ENCODE measurements around the gene GADL1.

GADL1 gene

GRCh38 chr3:30687930-30688570, 206.4 kb downstream of the GADL1 start:
- H3K27ac ChIP-seq (replicated peaks) = no peak overlapping the region
- H3K27me3 ChIP-seq (ENCODE audit: insufficient read depth, poor library complexity, severe bottlenecking) = no peaks in the 10 kb centered on the region
- no peak for DNase-seq (ENCODE audit: low read depth in 1 of 2, low spot score in 1 of 2)
- TF ChIP-seq, protein P1, sequence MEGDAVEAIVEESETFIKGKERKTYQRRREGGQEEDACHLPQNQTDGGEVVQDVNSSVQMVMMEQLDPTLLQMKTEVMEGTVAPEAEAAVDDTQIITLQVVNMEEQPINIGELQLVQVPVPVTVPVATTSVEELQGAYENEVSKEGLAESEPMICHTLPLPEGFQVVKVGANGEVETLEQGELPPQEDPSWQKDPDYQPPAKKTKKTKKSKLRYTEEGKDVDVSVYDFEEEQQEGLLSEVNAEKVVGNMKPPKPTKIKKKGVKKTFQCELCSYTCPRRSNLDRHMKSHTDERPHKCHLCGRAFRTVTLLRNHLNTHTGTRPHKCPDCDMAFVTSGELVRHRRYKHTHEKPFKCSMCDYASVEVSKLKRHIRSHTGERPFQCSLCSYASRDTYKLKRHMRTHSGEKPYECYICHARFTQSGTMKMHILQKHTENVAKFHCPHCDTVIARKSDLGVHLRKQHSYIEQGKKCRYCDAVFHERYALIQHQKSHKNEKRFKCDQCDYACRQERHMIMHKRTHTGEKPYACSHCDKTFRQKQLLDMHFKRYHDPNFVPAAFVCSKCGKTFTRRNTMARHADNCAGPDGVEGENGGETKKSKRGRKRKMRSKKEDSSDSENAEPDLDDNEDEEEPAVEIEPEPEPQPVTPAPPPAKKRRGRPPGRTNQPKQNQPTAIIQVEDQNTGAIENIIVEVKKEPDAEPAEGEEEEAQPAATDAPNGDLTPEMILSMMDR (IDR thresholded peaks at IDR 0.05; ENCODE audit: insufficient read depth, low read length) = no peak
- TF ChIP-seq POLR2AphosphoS5 (IDR thresholded peaks at IDR 0.05; ENCODE audit: low read depth) = no peak
- TF ChIP-seq GABPA (IDR thresholded peaks at IDR 0.05; ENCODE audit: low read depth) = no peak
- no peak for TF ChIP-seq SPI1 (IDR thresholded peaks at IDR 0.05; ENCODE audit: borderline replicate concordance, low read depth)
- TF ChIP-seq, protein P2, sequence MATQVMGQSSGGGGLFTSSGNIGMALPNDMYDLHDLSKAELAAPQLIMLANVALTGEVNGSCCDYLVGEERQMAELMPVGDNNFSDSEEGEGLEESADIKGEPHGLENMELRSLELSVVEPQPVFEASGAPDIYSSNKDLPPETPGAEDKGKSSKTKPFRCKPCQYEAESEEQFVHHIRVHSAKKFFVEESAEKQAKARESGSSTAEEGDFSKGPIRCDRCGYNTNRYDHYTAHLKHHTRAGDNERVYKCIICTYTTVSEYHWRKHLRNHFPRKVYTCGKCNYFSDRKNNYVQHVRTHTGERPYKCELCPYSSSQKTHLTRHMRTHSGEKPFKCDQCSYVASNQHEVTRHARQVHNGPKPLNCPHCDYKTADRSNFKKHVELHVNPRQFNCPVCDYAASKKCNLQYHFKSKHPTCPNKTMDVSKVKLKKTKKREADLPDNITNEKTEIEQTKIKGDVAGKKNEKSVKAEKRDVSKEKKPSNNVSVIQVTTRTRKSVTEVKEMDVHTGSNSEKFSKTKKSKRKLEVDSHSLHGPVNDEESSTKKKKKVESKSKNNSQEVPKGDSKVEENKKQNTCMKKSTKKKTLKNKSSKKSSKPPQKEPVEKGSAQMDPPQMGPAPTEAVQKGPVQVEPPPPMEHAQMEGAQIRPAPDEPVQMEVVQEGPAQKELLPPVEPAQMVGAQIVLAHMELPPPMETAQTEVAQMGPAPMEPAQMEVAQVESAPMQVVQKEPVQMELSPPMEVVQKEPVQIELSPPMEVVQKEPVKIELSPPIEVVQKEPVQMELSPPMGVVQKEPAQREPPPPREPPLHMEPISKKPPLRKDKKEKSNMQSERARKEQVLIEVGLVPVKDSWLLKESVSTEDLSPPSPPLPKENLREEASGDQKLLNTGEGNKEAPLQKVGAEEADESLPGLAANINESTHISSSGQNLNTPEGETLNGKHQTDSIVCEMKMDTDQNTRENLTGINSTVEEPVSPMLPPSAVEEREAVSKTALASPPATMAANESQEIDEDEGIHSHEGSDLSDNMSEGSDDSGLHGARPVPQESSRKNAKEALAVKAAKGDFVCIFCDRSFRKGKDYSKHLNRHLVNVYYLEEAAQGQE (IDR thresholded peaks at IDR 0.05; ENCODE audit: insufficient replicate concordance, low read depth) = no peak
- no peak overlapping the region for H3K4me3 ChIP-seq (replicated peaks; ENCODE audit: insufficient read depth, low read length)

- TF ChIP-seq, protein P1 (IDR thresholded peaks at IDR 0.05; ENCODE audit: insufficient read depth, low read length) = no peak
- no peak for TF ChIP-seq GABPA (IDR thresholded peaks at IDR 0.05; ENCODE audit: low read depth)
- no peak for TF ChIP-seq SPI1 (IDR thresholded peaks at IDR 0.05; ENCODE audit: borderline replicate concordance, low read depth)
- TF ChIP-seq, protein P2 (IDR thresholded peaks at IDR 0.05; ENCODE audit: insufficient replicate concordance, low read depth) = no peak
- TF ChIP-seq POLR2AphosphoS5 (IDR thresholded peaks at IDR 0.05; ENCODE audit: low read depth) = no peak
- Histone ChIP-seq H3K27me3 (ENCODE audit: insufficient read depth, poor library complexity, severe bottlenecking) (no peaks in the 10 kb centered on the region), H3K27ac (replicated peaks) (no peak overlapping the region), H3K4me3 (replicated peaks; ENCODE audit: insufficient read depth, low read length) (no peak overlapping the region)
- no peak for DNase-seq (ENCODE audit: low read depth in 1 of 2, low spot score in 1 of 2)
These were observed 207.7 kb downstream of the GADL1 start for GRCh38 chr3:30686799-30687198.

DNA sequence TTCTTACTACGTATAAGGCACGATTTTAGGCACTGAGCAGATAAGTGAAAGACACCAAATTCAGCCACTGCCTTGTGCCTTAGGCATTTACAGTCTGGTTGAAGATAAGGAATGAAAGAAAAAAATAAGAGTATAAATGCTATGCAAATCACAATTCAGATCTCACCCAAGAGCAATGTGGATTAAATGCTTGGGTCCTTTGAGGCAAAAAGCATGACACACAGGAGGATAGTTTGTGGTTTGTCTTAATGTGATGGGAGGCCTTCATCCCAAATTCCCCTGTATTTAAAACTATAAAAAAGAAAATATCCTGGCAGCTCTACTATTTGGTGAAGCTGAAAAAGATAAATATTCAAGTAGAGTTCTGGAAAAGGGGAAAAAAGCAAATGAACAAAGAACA, 208.3 kb downstream of the GADL1 start:
- no peaks in the 10 kb centered on the region for H3K27me3 ChIP-seq (ENCODE audit: insufficient read depth, poor library complexity, severe bottlenecking)
- TF ChIP-seq, protein P1 (IDR thresholded peaks at IDR 0.05; ENCODE audit: insufficient read depth, low read length) = no peak
- TF ChIP-seq SPI1 (IDR thresholded peaks at IDR 0.05; ENCODE audit: borderline replicate concordance, low read depth) (no peak), POLR2AphosphoS5 (IDR thresholded peaks at IDR 0.05; ENCODE audit: low read depth) (no peak), GABPA (IDR thresholded peaks at IDR 0.05; ENCODE audit: low read depth) (no peak)
- TF ChIP-seq, protein P2 (IDR thresholded peaks at IDR 0.05; ENCODE audit: insufficient replicate concordance, low read depth) = no peak
- no peak overlapping the region for H3K27ac ChIP-seq (replicated peaks)
- no peak for DNase-seq (ENCODE audit: low read depth in 1 of 2, low spot score in 1 of 2)
- no peak overlapping the region for H3K4me3 ChIP-seq (replicated peaks; ENCODE audit: insufficient read depth, low read length)

All from HL-60 (cell line).